Stomach (tissue), 9 donors: ENCODE results near the gene NDUFA12. TPM values are rescaled to one million over a fixed set of nuclear protein-coding genes. Genes with fewer than 3 reads are reported as not detected.

Source experiments
- DNase-seq, 2 donors: peaks; one replicate each; pipeline versions ENCODE4 v3.0.0 to v3.0.0-alpha.2; 2013 to 2019
- H3K27ac ChIP-seq, 5 donors: fragments of 200-600 bp in 4 of 5; sonication (generic) in 4 of 5; one replicate each; pipeline ENCODE4 v1.5.1; 2013 to 2019; ENCODE audit warnings: mild to moderate bottlenecking in 1 of 5, moderate library complexity in 1 of 5
- H3K27me3 ChIP-seq, 3 donors: fragments of 200-600 bp; sonication (generic); one replicate each; pipeline ENCODE4 v1.5.1; 2017 to 2019; ENCODE audit warnings: mixed run types in 1 of 3
- H3K36me3 ChIP-seq, 4 donors: fragments of 200-600 bp; sonication (generic); 1 replicate in 3 of 4; 2 replicates in 1 of 4; pipeline ENCODE4 v1.5.1; 2016 to 2019
- H3K4me1 ChIP-seq, 4 donors: fragments of 200-600 bp; sonication (generic); one replicate each; pipeline ENCODE4 v1.5.1; 2016 to 2019
- H3K4me3 ChIP-seq, 4 donors: fragments of 200-600 bp; sonication (generic) in 3 of 4; one replicate each; pipeline ENCODE4 v1.5.1; 2016 to 2019; ENCODE audit warnings: mild to moderate bottlenecking in 1 of 4
- H3K9me3 ChIP-seq, 4 donors: fragments of 200-600 bp; sonication (generic); one replicate each; pipeline ENCODE4 v1.5.1; 2016 to 2019
- CTCF ChIP-seq, 7 experiments: fragments of 450-650 bp in 4 of 7; fragments of 200-600 bp in 3 of 7; sonication (generic) in 3 of 7; IDR thresholded peaks; one replicate each; pipeline ENCODE4 v1.5.1; 2016 to 2019; ENCODE audit warnings: antibody characterized with exemption in 7 of 7, control low read depth in 2 of 7, mild to moderate bottlenecking in 1 of 7
- EP300 ChIP-seq: sonication (generic); formaldehyde crosslinking; IDR thresholded peaks from one replicate; pipeline ENCODE4 v1.6.1; 2017; ENCODE audit warnings: antibody characterized with exemption
- POLR2A ChIP-seq, 4 donors: fragments of 450-650 bp; IDR thresholded peaks; one replicate each; pipeline ENCODE4 v1.6.1; 2016; ENCODE audit warnings: antibody characterized with exemption in 4 of 4, control low read depth in 2 of 4, mild to moderate bottlenecking in 1 of 4, moderate library complexity in 1 of 4
- POLR2AphosphoS5 ChIP-seq, 3 donors: sonication (generic); formaldehyde crosslinking; IDR thresholded peaks; one replicate each; pipeline ENCODE4 v1.6.1; 2016; ENCODE audit warnings: antibody characterized with exemption in 3 of 3
- WGBS, 5 donors: extraction: QIAGEN DNeasy Blood & Tissue Kit in 3 of 5; methylation state at CpG; one replicate each; pipeline versions ENCODE4 v1.1.5 to v1.1.7; 2013 to 2018; 5-methylcytosine and 5-hydroxymethylcytosine counted together
- intact Hi-C: fragments of 100-400 bp; cut with DNase I; formaldehyde crosslinking; loops from one replicate; pipeline ENCODE4 v1.15.1; 2023; ENCODE audit warnings: low total_unique reads
- polyA plus RNA-seq, 3 donors: library from polyadenylated mRNA; stranded (reverse); fragments of 200-250 nt; gene quantifications; one replicate each; pipeline ENCODE4 v1.2.3, GENCODE V29; 2013
- total RNA-seq, 5 donors: library from RNA; depleted of rRNA; stranded (reverse); fragments of >200 nt; gene quantifications; one replicate each; pipeline versions ENCODE4 v1.1.0 to v1.2.3, GENCODE V29; 2014 to 2016
- donor health status: healthy with polysubstance abuse.
- donor health status: Bipolar disorder and iron deficiency.
- donor health status: healthy.

Gene NDUFA12
- total and polyA plus RNA-seq, 8 donors, result 20.4 to 142 (median 74.9) TPM

GRCh38 chr12:94930772-94931171 is 72.7 kb downstream of the NDUFA12 start:
- no peaks in the 10 kb centered on the region for H3K36me3 ChIP-seq
- no peak for DNase-seq
- WGBS, 5 donors, result 78 to 90% (median 83%) methylated on average over 2 of the region's 2 CpGs
- no peaks in the 10 kb centered on the region for H3K27me3 ChIP-seq
- H3K27ac ChIP-seq, result no peak overlapping the region
- no peak overlapping the region for H3K4me3 ChIP-seq
- H3K9me3 ChIP-seq, result no peaks in the 10 kb centered on the region
- no peak for TF ChIP-seq CTCF (IDR thresholded peaks at IDR 0.05)
- TF ChIP-seq EP300, result no peak
- no peak for TF ChIP-seq POLR2A (IDR thresholded peaks at IDR 0.05)
- no peak for TF ChIP-seq POLR2AphosphoS5 (IDR thresholded peaks at IDR 0.05)
- no peaks in the 10 kb centered on the region for H3K4me1 ChIP-seq
- intact Hi-C loops, result no loop called here

GRCh38 chr12:94930216-94930654 is 73.3 kb downstream of the NDUFA12 start:
- intact Hi-C loops, result no loop called here
- Histone ChIP-seq H3K9me3 (no peaks in the 10 kb centered on the region), H3K4me3 (no peak overlapping the region), H3K4me1 (no peaks in the 10 kb centered on the region), H3K27me3 (no peaks in the 10 kb centered on the region), H3K27ac (no peak overlapping the region), H3K36me3 (no peaks in the 10 kb centered on the region)
- WGBS, 5 donors, result 28 to 55% (median 33%) methylated on average over 6 of the region's 6 CpGs
- TF ChIP-seq POLR2AphosphoS5 (IDR thresholded peaks at IDR 0.05) (no peak), CTCF (IDR thresholded peaks at IDR 0.05) (no peak), EP300 (no peak), POLR2A (IDR thresholded peaks at IDR 0.05) (no peak)
- no peak for DNase-seq

- no peaks in the 10 kb centered on the region for H3K27me3 ChIP-seq
- DNase-seq, result no peak
- intact Hi-C loops, result no loop called here
- H3K27ac ChIP-seq, result no peak overlapping the region
- WGBS, 5 donors, result 38 to 74% (median 45%) methylated on average over 1 of the region's 1 CpG
- H3K4me3 ChIP-seq, result no peak overlapping the region
- TF ChIP-seq CTCF (IDR thresholded peaks at IDR 0.05) (no peak), POLR2AphosphoS5 (IDR thresholded peaks at IDR 0.05) (no peak), EP300 (no peak), POLR2A (IDR thresholded peaks at IDR 0.05) (no peak)
- no peaks in the 10 kb centered on the region for H3K36me3 ChIP-seq
- no peaks in the 10 kb centered on the region for H3K4me1 ChIP-seq
- no peaks in the 10 kb centered on the region for H3K9me3 ChIP-seq
Measured at GRCh38 chr12:94929780-94930179, 73.7 kb downstream of the NDUFA12 start.

GRCh38 chr12:94925729-94926128 is 77.8 kb downstream of the NDUFA12 start:
- DNase-seq, result no peak
- Histone ChIP-seq H3K36me3 (no peaks in the 10 kb centered on the region), H3K9me3 (no peaks in the 10 kb centered on the region), H3K27me3 (no peaks in the 10 kb centered on the region), H3K27ac (no peak overlapping the region), H3K4me1 (no peaks in the 10 kb centered on the region), H3K4me3 (no peak overlapping the region)
- intact Hi-C loops, result no loop called here
- TF ChIP-seq CTCF (IDR thresholded peaks at IDR 0.05) (no peak), POLR2A (IDR thresholded peaks at IDR 0.05) (no peak)
- WGBS, 5 donors, result 89 to 95% (median 92%) methylated on average over 5 of the region's 5 CpGs
